Activated CD8-positive, alpha-beta memory T cell treated with anti-CD3 and anti-CD28 coated beads for 48 hours (primary cell): ENCODE data around the gene IPO9.
A peak's percentile ranks its signal among the peaks of the same experiment; 100 is the strongest.

ENCODE experiments used
- DNase-seq, 3 experiments: peaks; one replicate each; pipeline ENCODE4 v3.0.0-alpha.2; 2020; ENCODE audit warnings: low read depth in 2 of 3, low spot score in 2 of 3

Gene IPO9

DNA sequence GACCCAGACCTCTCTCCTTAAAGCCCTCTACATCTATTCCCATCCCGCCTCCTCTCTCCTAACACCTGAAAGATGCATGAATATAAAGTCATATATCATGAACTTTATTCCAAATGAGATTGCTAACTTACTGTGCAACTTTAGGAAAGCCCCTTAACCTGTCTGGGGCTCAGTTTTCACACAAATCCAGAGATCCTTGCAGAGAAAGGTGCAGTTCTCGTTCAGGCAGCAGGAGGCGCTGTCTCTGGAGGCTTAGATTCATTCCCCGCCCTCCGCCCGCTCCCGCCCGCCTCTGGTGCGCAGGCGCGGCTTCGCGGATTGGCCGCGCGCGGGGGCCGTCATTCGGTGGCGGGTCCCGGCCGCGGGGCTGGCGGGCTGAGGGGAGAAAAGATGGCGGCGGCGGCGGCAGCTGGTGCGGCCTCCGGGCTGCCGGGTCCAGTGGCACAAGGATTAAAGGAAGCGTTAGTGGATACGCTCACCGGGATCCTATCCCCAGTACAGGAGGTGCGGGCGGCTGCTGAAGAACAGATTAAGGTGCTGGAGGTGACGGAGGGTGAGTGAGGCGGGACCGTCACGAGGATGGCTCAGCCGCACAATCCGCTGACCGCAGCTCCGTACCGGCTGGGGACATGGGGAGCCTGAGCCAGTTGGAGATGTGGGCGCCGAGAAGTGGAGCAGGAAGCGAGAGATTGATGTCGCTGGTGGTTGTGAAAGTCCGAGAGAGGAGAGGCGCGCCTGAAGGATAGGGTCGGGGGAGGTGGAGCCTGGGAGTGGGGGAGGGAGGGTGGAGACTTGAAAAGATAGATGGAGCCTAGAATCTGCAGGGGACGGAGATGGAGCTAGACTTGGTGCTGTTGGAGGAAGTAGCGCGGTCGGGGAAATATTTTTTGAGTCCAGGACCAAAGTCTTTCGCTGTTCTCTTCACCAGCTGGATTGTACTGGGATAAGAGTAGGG, at the start of gene IPO9:
Gene IPO9 (plus strand): TSS at position 338 of the 955 bp plus-strand sequence. CDS start 53 bp downstream, at position 391.
- DNase-seq, result peak; percentile 90 to 93 (median 91)

DNA sequence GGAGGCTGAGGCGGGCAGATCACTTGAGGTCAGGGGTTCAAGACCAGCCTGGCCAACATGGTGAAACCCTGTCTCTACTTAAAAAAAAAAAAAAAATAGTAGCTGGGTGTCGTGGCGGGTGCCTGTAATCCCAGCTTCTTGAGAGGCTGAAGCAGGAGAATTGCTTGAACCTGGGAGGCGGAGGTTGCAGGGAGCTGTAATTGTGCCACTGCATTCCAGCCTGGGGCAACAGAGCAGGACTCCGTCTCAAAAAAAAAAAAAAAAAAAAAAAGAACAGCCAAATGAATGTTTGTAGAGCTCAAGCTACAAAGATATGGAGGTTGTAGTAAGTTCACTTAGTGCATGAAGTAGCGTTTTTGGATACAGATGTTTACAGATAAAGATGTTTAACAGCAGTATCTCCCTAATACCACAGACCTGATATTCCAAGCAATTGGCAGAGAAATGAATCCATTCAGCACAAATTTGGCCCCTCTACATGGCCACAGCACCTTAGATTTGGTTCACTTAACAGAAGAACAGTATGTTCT, 49.5 kb upstream of the IPO9 start:
- no peak for DNase-seq

DNA sequence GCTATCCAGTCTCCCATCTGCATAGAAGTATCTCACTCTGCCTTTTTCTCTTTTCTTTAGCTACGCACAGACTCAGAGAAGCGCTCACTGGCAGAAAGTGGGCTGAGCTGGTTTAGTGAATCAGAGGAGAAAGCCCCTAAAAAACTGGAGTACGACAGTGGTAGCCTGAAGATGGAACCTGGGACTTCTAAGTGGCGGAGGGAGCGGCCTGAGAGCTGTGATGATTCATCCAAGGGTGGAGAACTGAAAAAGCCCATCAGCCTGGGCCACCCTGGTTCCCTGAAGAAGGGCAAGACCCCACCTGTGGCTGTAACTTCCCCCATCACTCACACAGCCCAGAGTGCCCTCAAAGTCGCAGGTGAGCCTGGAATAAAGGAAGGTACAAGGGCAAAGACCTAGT, 48.0 kb upstream of the IPO9 start:
- DNase-seq, result no peak

DNA sequence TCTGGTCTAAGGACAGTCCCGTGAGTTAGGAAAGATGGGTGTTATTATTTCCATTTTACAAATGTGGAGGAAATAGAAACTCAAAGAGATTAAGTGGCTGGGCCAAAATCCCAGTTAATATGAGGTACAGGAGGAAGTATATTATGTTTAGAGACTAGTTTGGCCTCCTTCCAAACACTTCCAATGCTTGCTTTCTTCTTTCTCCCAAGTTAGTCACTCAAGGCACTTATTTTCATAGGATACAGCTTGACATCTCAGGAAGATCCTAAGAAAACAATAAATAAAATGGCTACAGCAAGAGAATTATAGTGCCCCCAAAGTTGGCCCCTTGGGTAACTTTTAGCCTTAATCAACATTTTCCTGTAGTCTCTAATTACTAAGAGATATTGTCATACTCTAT, 47.5 kb upstream of the IPO9 start:
- DNase-seq, result no peak

DNA sequence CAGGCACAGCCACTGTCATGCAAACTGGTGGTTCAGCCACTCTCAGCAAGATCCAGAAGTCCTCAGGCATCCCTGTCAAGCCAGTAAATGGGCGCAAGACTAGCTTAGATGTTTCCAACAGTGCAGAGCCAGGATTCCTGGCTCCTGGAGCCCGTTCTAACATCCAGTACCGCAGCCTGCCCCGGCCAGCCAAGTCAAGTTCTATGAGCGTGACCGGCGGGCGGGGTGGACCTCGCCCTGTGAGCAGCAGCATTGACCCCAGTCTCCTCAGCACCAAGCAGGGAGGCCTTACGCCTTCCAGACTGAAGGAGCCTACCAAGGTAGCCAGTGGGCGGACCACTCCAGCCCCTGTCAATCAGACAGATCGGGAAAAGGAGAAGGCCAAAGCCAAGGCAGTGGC, 46.6 kb upstream of the IPO9 start:
- DNase-seq, result no peak

DNA sequence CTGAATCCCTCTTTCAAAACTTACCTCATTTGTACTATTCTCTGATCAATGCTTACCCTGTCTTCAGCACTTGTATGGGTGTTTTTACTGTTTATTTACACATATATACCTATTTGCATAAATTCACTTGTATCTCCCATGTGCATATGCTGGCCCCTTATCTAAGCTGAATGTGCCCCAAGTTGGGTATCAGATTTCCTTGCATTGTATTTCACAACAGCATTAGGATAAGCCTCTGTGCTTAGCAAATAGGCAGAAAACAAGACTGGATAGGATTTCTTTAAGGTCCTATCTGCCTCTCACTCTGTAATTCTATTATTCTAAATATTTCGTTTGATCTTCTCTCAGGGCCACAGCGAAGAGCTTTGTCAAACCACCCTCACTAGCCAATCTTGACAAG, 45.9 kb upstream of the IPO9 start:
- DNase-seq, result no peak

DNA sequence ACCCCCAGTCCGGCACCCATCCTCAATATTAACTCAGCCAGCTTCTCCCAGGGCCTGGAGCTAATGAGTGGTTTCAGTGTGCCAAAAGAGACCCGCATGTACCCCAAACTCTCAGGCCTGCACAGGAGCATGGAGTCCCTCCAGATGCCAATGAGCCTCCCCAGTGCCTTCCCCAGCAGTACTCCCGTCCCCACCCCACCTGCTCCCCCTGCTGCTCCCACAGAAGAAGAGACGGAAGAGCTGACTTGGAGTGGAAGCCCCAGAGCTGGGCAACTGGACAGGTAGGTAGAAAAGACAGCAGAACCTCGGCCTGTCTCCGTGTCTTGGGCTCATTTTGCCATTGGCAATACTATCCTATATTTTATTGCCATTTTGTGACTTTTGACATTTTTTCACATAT, 45.4 kb upstream of the IPO9 start:
- no peak for DNase-seq

DNA sequence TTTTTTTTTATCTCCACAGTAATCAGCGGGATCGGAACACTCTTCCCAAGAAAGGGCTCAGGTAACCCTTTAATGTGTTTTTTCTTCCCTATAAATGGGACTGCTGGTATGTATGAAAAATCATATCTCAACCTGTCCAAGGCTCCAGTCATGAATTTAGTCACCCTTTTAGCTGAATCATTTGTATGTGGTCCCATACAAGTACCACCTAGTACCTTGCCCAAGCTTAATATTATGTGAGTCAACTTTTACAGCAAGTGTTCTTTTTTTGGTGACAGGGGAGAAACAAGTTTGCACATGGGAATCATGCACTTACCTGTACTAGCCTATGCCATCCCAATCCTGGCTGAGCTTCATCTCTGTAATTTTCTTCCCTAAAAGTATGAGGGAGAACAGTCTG, 43.7 kb upstream of the IPO9 start:
- no peak for DNase-seq

DNA sequence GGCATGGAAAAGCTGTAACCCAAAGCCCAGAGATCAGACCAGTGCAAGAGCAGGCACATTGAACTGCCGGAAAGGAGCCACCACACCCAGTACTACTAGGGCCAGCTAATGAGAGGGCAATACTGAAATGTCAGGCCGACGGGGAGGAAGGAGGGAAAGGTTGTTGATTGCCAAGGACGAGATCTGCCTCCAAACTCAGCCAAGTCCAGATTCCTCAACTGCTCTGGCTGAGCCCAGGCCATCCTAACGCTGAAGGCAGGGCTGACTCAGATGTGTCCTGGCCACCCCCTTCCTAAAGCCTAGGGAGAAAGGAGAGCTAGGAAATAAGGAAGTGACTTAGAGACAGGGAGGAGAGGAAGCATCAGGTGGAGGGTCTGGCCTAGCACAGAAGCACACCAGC, 42.1 kb upstream of the IPO9 start:
- no peak for DNase-seq

DNA sequence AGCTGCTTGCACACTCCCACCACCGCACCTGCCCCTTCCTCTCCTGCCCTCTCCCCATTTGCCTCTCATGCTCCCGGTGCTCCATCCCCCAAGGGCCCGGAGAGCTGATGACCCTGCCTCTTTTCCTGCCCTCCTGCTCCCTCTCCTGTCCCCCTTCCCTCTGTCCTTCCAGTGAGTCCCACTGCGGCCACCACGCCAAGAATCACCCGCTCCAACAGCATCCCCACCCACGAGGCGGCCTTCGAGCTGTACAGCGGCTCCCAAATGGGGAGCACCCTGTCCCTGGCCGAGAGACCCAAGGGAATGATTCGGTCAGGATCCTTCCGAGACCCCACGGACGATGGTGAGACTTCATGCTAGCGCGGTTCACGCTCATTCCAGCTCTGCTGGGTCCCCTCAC, 40.7 kb upstream of the IPO9 start:
- DNase-seq, result no peak

DNA sequence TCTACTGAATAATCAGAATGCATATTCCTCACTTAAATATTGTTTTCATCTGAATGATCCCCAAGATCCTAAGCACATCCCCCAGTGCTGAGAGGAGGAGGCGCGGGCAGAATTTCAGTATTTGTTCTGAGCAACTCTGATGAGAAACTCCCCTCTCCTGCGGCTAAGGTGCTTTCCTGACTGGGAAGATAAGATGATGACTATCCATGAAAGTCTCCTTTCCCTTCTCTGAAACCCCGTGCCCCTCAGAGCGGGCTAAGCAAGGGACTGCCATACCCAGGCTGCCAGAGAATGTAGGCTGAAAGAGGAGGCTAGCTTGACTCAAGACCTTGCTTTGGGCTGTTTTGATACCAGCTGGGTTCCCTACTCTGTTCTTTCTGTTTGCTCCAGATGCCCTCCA, 39.7 kb upstream of the IPO9 start:
- no peak for DNase-seq

DNA sequence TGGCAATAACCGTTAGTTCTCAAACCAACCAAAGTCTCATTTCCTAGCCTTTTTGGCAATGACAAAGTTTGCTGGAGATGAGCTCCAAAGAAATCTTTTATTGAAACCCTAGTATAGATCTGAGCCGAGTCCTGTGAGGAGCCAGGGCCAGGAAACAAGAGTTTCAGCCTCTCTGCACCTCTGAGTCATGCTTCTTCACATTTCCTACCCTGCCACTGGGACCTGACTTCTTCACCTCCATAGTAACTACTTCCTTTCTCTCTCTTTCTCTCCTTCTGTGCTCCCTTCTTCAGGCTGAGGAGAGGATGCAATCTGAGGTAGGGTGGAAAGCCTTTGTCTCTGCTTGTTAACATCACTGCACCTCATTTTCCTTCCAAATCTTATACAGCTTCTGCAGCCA, 38.7 kb upstream of the IPO9 start:
- DNase-seq, result no peak

DNA sequence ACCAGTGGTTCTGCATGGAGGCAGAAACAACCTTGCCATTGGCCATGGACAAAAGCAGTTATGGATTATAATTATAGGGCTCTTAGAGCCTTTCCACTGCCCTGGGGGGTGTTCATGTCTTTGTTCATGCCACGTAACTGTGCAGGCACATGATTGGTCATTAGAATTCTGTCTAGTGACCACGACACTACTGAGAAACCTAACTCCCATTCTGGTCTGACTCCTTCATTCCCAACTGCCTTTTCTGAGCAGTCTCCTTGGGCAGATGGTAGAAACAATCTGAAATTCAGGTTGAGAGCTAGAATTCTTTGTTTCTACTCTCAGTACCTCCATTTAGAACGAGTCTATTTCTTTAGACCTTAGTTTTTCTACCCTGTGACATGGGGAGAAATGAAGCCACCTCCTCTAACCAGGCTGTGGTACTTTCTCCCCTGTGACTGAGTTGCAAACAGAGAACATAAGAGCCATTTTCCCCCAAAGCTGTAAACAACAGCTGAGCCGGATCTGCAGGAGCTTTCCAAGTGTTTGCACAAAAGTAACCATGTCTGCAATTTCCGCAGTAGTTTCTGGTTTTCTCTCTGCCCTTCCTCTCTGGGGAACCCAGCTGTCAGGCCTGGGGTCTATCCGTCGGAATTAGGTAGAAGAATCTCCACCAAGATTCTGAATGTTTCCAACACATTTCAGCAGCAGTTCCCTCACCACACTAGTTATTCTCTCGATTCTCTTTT, 37.7 kb upstream of the IPO9 start:
- no peak for DNase-seq

DNA sequence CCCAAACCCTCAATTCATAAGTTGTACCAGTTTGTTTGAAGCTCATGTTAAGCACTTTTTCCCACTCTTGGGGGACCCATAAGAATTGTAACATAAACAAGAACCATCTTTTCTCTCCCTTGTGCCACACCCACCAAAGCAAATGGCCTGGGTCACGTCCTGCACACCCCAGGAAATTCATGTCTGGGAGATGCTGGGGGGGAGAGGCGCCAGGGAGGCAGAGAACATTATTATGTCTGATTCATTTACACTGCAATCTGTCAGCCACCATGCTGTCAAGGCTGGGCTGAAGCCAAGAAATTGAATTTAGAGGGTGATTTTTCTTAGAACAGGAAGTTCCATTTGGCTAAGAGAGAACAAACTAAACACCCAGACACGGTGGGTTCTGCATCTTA, 37.2 kb upstream of the IPO9 start:
- DNase-seq, result no peak

DNA sequence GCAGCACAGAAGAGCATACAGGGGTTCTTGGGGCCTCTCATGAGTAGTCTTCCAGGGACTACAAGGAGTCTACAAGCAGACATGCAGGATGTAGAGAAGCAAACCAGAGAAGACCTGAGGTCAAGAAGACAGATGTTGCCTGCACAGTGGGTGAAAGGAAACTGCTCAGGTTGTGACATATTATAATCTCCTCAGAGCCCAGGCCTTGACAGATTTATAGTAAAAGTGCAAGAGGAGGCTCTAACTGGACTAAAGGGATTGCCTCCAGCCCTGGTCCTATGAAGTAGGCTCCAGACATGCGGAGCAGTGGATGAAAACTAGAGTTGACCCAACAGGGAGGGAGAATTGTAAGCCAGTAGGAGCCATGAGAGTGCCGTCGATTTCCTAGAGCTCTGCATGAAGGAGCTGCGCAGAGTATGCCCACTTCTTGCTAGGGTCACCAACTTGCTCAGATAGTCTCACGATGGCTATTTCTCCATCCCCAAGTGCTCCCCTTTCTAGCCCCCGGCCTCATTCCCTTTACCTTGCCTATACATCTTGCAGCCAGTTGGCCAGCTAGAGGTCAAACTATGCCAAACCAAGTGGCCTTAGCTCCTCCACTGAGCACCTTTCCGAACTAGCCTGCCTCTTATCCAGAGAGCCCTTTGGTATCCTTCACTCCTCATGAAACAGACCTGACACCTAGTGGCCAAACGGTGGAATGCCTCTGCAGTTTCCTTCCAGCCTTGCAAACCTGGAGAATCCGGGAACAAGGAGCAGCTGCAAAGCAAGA, 36.2 kb upstream of the IPO9 start:
- DNase-seq, result peak; percentile 2 to 18 (median 12)

DNA sequence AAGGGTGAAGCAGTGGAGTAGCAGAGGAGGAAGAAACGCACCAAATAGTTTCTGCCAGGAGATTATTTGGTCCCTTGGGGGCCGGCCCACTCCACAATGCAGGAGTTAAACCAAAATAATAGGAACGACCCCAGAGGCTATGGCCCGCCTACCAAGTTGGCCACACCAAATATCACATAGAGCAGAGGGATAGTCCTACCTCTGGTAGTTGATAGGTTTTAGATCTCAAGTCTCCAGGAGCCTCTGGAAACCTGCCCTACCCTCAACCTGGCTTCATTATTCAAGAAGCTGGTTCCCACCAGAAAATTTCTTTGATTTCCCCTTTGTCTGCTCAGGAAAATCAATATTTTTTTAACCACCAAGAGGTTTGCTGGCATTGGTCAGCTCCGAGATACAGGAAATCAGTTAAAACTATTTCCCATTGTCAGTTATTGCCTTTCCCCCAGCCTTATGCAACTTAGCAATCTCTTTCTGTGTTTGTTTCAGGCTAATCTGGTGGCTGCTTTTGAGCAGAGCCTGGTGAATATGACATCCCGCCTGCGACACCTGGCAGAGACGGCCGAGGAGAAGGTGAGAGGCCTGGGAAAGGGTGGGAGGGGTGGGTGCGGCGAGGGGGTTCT, 35.5 kb upstream of the IPO9 start:
- DNase-seq, result no peak

DNA sequence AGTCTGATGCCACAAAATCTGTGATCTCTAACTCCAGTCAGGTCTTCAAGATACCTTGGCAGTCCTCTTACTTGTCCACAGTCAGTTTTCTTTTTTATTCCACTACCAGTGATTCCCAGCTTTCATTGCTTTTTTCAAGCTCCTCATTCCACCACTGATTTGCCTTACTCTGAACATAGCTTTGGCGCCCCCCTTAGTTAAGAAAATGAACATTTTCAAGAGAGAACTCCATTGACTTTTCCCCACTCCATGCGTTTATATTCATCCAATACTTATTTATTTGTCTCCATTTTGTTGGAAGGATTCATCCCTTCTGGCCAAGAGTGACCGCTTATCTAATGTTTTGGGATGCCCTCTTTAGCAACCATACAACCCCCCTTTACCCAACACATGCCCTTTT, 33.9 kb upstream of the IPO9 start:
- no peak for DNase-seq

DNA sequence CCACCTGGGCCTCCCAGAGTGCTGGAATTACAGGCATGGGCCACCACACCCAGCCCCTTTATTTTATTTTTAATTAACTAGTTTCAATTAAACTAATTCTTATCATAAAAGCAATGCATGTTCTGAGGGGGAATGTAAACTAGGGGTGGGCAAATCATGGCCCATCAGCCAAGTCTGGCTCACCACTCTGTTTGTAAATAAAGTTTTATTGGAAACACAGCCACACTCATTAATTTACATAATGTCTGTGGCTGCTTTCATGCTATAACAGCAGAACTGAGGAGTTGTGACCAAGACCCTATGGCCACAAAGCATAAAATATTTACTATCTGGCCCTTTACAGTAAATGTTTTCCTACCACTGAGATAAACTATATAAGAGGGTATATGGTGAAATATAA, 28.7 kb upstream of the IPO9 start:
- no peak for DNase-seq

DNA sequence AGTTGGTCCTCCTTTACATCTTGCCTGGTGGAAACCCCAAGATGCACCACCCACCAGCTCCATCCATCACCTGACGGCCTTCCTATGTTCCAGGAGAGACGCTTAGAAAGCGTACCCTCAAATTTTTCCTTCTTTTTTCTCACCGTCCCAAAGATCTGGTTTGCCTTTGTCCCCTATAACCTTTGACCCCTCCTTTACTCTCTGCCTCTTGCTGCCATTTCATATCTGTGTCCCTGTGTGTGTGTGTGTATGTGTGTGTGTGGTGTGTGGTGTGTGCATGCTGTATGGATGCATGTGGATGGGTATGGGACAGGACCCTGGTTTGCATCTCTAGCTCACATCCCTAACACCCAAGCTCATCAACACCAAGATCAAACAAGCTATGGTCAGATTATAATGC, 22.2 kb upstream of the IPO9 start:
- no peak for DNase-seq

DNA sequence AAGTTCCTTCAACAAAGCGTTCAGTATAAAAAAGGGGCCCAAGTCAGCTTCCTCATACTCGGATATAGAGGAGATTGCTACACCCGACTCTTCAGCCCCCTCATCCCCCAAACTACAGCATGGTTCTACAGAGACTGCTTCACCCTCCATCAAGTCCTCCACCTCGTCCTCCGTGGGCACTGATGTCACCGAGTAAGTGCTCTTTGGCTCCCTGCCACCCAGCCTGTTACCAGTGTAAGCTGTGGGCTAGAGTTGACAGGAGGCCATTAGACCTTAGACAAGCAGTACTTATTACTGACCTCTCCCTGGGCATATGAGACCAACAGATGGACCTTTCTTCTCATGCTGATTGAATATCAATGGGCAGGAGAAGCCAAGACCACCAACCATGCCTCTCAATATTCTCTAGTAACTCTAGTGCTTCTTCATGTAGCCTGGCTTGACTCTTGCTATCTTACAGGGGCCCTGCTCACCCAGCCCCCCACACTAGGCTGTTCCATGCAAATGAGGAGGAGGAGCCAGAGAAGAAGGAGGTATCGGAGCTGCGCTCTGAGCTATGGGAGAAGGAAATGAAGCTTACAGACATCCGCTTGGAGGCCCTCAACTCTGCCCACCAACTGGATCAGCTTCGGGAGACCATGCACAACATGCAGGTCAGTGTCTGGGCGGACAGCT, 20.9 kb upstream of the IPO9 start:
- no peak for DNase-seq

DNA sequence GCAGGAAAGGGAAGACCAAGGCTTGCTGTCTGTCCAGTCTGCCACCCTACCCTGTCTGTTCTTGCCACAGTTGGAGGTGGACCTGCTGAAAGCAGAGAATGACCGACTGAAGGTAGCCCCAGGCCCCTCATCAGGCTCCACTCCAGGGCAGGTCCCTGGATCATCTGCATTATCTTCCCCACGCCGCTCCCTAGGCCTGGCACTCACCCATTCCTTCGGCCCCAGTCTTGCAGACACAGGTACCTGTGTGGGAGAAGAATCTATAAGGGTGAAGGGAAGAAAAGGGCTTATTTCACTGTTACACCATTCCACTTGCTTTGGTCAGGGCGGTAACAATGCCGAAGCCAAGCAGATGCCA, 20.3 kb upstream of the IPO9 start:
- no peak for DNase-seq
